Raji (cell line): ENCODE measurements around the gene ASB1.

Experiments used
- POLR2A ChIP-seq: IDR thresholded peaks from 2 replicates; pipeline ENCODE4 v1.6.1; 2011; ENCODE audit warnings: low read depth, low read length, control low read depth; ENCODE audit not compliant: insufficient read depth

Gene ASB1

DNA sequence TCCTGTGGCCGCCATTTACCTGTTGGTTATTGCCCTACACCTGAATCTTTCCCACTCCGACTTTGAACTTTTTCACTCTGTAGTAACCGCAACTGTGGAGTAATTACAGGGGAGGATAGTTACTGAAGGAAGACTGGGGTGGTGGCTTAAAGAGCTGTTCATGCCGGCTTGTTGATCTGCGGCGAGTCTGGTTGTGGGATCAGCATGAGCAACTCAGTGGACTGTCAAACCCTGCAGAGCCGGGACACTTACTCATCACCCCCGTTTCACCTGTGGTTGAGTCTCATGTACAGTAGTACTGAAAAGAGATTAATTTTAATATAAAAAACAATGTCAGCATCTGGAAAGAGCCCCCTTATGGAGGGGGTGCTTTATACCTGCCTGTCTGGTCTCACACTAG is 2.1 kb downstream of the ASB1 start:
- TF ChIP-seq POLR2A = no peak

DNA sequence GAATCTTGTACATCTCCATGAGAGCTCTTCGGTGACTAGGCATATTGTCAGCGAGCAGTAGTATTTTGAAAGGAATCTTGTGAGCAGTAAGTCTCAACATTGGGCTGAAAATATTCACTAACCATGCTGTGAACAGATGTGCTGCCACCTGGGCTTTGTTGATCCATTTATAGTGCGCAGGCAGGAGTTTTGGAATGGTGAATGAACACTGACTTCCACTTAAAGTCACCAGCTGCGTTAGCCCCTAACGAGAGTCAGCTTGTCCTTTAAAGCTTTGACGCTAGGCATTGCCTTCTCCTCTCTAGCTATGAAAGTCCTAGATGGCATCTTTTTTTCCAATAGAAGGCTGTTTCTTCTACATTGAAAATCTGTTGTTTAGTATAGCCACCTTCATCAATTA is 4.1 kb downstream of the ASB1 start:
- no peak for TF ChIP-seq POLR2A

DNA sequence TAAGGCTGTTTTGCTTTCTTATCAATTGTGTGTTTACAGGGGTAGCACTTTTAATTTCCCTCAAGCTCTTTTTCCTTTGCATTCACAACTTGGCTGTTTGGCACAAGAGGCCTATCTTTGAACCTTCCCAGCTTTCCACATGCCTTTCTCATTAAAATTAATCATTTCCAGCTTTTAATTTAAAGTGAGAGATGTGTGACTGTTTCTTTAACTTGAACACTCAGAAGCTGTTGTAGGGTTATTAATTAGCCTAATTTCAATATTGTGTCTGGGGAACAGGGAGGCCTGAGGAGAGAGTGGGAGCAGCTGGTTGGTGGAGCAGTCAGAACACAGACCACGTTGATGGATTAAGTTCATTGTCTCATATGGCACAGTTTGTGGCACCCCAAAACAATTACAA is 4.7 kb downstream of the ASB1 start:
- no peak for TF ChIP-seq POLR2A

DNA sequence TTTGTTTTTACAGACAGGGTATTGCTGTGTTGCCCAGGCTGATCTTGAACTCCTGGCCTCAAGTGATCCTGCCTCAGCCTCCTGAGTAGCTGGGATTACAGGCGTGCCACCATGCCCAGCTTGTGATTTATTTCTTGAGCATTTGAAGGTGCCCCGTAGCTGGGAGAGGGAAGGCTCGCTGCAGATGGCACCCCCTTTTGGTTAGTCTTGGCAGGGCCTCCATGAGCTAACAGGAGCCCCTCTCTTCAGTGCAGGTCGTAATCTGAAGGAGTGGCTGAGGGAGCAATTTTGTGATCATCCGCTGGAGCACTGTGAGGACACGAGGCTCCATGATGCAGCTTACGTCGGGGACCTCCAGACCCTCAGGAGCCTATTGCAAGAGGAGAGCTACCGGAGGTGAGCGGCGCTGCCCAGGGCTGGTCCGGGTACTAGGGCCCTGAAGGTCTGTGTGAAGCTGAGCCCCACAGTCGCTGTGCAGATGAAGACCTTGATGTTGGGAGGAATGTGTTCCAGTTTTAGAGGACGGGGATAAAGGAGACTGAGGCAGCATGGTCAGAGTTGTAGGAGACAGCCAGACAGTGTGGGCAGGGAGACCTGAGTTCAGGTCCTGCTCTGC is 6.7 kb downstream of the ASB1 start:
- no peak for TF ChIP-seq POLR2A

DNA sequence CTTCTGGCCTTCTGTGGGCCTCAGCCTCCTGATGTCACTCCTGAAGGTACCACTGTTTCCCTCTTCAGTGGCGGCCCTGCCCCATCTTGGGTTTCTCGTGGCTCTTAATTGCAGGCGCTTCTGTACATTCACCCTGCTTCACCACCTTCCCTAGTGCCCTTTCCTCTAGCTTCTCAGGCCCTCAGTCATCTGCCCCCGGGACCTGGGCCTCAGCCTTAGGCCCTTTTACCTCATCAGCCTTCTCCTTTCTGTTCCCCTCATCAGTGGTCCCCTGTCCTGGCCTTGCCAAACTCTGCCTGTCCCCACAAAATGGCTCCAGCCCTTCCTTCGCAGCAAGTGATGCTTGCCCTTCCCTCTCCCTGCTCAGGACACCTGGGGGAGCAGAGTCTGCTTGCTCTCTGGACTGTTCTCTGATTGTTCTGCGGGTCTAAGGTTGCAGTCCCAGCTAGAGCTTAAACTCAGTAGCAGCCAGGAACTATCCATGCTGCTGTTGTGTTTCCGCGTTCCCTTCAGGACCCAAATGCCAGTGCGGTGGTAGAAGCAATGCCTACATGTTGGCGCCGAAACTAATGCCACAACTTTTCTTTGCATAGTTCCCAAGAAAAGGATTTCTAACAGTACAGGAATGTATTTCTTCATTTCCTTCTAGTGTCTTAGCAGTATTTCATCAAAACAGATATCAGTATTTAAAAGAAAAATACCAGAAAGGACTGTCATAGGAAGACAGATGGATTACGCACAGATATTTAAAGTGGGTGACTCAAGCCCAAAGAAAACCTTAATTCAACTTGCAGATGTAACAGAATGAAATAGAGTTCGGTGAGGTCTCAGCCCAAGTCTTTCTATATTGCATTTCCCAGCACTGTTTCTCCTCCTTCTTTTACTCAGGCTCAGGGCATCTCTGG is 7.5 kb downstream of the ASB1 start:
- TF ChIP-seq POLR2A = no peak

DNA sequence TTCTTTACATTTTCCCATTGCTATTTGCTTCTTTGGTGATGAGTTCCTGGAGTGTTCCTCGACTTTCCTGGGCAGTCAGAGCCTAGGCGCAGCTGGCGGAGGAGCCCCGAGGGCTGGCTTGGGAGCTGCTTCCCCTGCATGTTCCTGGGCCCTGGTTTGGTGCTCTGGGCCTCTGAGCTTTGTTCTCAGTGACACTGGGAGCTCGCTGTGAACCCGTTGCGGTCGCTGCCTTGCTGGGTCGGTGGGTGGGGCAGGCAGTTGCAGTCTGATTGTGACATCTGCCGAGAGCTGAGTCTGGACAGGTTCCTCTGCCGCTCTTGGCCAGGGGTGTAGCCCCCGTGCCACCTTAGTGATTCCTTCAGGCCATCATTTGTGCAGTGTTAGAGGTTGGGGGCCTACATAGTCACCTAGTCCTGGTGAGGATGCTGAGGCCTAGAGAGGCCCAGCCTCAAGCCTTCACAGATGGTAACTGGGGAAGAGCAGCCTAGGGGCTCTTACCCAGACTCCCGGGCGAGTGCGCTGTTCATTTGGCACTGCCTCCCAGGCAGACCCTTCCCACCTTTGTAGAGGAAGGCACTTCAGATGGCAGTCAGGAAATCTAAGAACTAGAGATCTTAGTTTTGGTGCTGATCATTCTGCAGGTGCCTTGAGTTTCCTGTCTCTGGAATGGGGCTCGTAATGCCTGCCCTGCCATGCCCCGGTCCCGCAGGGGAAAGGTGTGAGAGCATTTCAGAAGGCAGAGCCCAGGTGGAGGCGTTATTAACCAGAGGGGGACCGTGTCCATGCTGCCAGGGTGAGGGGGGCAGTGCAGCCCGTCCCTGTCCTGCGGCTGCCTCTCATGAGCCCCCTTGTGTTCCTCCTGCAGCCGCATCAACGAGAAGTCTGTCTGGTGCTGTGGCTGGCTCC is 8.4 kb downstream of the ASB1 start:
- no peak for TF ChIP-seq POLR2A

DNA sequence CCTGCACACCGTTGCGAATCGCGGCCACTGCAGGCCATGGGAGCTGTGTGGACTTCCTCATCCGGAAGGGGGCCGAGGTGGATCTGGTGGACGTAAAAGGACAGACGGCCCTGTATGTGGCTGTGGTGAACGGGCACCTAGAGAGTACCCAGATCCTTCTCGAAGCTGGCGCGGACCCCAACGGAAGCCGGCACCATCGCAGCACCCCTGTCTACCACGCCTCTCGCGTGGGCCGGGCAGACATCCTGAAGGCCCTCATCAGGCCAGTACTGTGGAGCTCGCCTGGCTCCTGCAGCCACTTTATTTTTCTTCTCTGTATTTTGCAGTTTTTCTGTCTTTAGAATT is 9.0 kb downstream of the ASB1 start:
- no peak for TF ChIP-seq POLR2A

DNA sequence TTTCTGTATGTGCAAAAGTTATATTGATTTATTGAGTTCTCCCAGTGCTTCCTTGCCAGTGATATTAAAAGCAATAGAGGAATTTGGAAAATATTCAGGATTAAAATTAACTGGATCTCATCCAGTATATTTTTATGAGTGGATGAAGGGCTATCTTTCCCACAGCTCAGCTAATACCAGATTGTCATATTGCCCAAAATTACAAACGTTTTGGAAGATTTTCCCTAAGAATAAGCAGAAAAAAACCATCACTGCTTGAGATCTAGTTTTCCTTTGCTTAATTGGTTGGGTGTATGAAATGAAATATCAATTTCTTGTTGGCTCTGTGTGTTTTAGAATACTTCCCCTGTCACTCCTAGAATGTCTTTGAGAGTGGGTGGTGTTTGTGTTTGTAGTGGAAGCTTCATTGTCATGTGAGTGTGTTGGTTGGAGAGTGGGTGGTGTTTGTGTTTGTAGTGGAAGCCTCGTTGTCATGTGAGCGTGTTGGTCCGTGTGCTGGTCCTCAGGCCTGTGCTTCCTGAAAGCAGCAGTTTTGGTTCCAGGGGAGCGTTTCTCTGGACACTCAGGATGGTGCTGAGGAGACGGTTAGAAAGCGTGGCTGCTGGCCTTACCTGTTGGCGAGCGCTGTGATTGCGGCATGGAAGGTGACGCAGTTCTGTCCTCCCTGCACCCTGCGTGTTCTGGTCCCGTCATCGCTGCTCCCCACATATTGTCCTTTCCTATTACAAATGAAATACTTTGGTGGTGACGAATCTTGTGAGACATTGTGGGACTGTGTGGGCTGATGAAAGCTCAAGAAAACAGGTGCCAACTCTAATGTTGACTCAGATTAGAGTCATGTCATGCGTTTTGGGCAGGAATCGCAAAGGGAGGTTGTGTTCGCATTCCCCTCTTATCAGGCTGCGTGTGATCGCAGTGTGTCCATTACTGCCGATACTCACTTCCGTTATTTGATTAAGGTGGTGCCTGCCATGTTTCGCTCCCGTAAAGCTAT is 12.4 kb downstream of the ASB1 start:
- TF ChIP-seq POLR2A = no peak

DNA sequence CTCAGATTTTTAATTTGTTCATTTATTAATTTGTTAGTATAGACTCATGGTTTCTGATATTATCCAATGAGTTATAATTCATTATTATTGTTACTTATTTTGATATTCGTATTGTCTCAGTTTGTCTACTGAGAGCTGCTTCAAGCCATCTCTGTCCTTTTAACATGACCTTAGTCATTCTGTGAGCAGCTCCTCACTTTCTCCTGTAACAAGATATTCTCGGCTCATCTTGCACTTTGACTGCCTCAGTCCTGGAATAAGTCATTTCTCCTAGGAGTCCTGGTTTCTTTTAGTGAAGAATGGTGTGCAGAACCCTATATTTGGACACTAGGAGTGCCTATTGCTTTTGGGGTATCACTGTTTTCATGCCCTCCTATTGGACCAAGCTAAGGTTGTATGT is 13.2 kb downstream of the ASB1 start:
- no peak for TF ChIP-seq POLR2A

DNA sequence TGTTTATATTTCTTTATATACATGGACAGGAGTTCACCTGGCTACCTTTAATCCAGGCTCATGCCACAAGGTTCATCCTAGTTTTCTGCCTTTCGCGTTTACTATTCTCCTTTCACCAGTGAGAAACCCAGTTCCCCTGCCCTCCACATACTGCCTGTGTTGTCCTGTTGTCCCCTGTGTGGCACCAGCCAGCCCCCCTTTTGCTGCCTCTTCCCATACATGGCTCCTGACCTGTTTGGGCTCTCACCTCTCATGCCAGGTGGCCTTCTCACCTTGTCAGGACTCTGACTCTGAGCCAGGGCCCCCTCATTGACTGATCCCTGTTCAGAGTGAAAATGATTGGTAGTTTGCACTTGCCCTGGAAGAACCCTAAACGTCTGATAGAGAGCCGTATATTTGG is 13.6 kb downstream of the ASB1 start:
- no peak for TF ChIP-seq POLR2A

DNA sequence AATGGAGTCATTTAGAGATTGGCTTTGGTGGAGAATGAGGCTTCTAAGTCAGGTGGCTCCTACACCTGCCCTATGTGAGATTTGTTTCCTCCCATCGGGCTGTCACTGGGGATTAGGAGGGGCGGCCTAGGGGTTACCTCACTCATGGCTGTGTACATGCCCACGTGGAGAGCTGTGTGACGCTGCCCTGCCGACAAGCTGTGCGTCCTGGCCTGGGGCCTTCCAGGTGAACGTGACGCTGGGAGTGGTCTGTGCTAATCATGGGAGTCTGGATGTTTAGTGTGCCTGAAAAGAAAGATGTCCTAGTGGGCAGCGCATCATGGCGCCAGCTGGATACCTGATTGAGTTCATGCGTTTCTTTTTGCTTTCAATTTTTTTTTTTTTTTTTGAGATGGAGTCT is 14.0 kb downstream of the ASB1 start:
- no peak for TF ChIP-seq POLR2A

DNA sequence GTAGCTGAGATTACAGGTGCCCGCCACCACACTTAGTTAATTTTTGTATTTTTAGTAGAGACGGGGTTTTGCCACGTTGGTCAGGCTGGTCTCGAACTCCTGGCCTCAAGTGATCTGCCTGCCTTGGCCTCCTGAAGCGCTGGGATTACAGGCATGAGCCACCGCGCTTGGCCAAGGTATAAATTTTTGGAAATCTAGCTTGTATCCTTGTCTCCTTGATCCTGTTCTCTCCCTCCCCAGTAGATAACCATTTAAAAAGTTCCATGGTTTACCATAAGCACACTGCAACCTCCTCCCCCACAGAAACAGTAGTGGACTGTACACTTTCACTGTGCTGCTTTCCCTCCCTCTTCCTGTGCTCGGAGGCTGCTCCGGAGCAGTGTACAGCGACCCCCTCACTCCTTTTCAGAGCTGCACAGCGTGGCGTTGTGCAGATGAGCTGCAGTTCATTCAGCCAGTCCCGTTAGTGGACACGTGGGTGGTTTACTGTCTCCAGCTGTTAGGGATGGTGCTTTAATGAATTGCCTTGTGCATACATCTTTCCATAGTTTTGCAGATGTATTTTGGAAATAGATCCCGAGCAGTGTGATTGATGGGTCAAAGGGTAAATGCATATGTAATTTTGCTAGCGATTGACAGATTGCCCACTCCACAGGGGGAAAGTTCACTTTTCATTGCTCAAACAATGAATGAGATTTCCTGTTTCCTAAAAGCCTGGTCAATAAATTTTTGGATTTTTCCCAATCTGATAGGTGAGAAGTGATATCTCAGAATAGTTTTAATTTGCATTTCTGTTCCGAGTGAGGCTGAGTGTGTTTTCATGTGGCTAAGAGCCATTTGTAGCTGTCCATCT is 14.8 kb downstream of the ASB1 start:
- no peak for TF ChIP-seq POLR2A

DNA sequence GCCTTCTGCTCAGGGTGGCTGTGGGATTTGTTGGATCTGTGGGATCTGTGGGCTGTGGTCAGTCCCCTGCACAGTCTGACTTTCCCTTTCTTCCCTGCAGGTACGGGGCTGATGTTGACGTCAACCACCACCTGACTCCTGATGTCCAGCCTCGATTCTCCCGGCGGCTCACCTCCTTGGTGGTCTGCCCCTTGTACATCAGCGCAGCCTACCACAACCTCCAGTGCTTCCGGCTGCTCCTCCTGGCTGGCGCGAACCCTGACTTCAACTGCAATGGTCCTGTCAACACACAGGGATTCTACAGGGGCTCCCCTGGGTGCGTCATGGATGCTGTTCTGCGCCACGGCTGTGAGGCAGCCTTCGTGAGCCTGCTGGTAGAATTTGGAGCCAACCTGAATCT is 17.5 kb downstream of the ASB1 start:
- TF ChIP-seq POLR2A = no peak
